Muscle of back (tissue), 11 donors: ENCODE results near the gene SPAG9. TPM values are rescaled to one million over a fixed set of nuclear protein-coding genes. Genes with fewer than 3 reads are reported as not detected.

Experiments used
- DNase-seq, 3 donors: peaks; one replicate each; pipeline versions ENCODE4 v3.0.0 to v3.0.0-alpha.2; 2013
- polyA plus RNA-seq, 10 donors: library from polyadenylated mRNA; unstranded; fragments of 120-200 nt; gene quantifications; one replicate each; pipeline ENCODE4 v1.2.1, GENCODE V29; 2013; ENCODE audit not compliant: insufficient read length in 10 of 10

Gene SPAG9
- polyA plus RNA-seq, 10 donors = 62.0 to 97.6 (median 73.8) TPM

DNA sequence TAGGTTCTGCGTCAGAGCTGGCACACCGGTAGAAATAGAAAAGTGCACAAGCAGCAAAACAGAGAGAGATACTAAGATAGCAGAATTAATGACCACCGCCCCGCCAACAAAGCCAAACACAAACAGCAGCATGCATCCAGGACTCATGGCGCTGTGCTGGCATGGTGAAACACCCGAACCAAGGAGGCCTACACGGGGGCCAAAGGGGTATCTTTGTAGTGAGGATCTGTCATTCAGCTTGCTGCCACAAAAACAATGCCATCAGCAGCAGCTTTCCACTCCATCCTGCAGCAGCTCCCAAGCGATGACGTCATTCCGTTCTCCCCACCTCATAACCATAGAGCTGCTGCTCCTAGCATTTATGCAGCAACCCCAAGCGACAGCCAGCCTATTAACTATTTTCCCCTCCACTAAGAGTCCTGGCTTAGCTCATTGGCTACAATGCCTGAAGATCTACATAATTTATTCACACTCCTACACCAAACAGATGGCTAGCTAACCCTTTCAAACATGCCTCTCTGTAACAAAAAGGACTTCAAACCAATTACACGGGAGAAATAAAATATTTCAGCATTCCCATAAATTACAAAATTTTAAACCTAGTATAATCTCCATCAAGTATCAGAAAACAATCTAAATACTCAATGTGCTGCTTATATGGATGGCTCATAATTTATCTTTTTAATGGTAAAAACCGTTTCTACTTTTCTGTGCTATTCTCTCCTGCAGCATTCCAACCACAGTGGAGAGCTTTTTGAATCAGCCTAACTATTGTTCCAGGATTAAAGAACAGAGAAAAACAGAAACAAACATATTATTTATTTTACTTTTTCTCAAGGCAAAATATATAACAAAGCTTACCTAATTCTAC, 73.9 kb downstream of the SPAG9 start:
- DNase-seq = peak; percentile 89 to 95 (median 91)

DNA sequence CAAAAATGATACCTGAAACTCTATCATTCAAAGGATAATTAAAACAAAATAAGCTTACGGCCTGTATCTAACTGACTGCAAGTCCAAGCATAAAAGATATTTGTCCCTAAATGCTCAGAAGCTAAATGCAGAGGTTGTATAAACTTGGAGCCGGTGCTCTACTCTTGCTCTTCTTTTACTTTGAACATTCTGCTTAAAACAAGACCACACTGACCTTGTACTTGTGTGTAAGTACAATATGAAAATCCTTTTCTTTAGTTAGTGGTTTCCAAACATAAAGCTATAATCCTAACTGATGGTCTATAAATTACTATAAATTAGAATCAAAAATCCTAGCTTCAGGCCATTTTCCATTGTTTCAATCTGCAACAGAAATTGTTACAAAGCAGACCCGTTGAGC, 74.6 kb downstream of the SPAG9 start:
- peak in 1 of 3 donors; percentile 23 for DNase-seq

DNA sequence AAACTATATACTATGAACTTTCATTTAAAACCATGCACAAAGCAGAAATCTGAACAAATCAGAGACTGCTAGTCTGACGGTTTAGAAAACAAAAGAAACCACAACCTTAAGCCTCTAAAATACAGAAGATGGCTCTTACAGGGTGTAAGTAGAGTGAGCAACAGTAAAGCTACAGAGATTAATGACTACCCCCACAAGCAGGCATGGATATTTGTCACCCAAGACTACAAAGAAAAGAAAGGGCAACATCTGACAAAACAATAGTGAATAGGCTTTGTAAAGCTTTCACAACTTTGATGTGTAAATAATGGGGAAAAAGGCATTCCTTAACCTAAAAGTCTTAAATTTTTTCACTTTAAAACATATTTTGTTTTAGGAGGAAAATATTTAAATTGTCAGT, 75.0 kb downstream of the SPAG9 start:
- DNase-seq = peak in 1 of 3 donors; percentile 44

DNA sequence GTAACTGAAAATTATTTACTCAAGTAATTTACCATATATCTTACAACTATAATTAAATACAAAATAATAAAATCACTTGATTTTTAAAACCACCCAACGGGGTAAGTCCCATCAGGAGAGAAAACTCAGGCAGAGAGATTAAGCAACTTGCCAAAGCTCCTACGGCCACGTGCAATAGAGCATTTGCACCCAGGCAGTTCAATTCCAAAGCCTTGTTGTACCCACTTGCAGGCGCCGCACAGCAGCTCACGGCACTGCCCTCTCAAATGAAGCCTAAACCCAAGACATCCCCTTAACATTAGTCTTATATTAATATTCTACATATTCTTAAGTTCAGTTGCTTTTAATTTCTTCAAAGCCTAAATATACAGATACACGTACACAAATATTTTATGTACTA, 75.7 kb downstream of the SPAG9 start:
- peak in 1 of 3 donors; percentile 22 for DNase-seq

DNA sequence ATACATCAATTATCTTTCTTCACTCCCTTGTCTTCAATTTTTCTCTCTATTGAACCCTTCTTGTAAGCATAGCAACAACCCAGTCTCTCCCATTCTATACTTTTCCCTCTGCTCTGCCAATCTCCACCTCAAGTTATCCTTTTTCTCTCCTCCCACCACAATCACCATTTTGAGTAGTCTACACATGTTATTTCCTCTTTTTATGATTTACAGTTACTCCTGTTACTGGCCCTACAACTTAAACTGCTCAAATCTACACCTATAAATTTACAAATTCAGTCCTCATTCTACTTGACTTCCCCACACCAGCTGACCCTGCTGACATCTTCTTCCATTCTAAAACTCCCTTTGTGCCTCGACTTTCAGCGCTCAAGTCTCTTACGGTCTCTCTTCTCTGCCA, 84.6 kb downstream of the SPAG9 start:
- peak in 1 of 3 donors; percentile 8 for DNase-seq

DNA sequence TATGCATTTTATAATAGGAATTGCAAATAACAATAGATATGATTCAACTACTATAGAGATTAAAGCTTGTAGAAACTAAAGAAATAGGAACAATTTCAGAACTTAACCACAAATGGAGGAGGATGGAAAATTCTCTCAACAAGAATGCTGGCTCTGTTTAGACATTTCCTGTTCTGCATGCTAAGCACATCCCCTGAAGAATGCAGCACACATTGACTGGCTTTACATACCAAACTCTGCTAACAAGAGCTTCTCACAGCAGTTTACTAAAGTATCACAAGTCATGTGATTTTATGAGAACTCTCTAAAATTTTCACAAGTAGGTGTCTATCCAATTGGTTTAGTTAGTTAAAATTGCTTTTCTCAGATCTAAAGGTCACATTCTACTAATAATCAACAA, 85.2 kb downstream of the SPAG9 start:
- DNase-seq = peak; percentile 46 to 74 (median 74)

DNA sequence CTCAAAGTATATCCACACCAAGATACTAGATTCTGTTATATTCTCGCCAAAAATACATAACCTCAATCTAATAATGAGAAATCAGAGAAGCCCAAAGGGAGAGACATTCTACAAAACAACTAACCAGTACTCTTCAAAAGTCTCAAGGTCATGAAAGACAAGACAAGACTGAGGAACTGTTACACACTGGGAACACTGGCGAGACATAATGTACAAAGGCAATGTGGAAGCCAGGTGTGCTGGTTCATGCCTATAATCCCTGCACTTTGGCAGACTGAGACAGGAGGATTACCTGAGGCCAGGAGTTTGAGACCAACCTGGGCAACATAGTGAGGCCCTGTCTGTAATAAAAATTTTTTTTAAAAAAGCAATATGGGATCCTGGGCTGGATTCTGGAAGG, 85.9 kb downstream of the SPAG9 start:
- no peak for DNase-seq

DNA sequence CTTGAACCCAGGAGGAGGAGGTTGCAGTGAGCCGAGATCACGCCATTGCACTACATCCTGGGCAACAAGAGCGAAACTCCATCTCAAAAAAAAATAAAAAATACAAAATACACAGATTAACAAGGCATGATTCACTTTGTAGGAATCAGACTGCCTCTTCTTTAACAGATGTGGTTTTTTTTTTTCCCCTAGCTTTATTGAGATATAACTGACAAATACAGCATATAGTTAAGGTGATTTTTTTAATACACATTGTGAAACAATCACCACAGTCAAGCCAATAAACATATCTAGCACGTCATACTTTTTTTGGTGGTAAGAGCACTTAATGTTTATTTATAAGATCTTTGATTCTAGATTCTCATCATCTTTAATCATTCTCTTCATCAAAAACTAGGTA, 87.8 kb downstream of the SPAG9 start:
- DNase-seq = no peak

DNA sequence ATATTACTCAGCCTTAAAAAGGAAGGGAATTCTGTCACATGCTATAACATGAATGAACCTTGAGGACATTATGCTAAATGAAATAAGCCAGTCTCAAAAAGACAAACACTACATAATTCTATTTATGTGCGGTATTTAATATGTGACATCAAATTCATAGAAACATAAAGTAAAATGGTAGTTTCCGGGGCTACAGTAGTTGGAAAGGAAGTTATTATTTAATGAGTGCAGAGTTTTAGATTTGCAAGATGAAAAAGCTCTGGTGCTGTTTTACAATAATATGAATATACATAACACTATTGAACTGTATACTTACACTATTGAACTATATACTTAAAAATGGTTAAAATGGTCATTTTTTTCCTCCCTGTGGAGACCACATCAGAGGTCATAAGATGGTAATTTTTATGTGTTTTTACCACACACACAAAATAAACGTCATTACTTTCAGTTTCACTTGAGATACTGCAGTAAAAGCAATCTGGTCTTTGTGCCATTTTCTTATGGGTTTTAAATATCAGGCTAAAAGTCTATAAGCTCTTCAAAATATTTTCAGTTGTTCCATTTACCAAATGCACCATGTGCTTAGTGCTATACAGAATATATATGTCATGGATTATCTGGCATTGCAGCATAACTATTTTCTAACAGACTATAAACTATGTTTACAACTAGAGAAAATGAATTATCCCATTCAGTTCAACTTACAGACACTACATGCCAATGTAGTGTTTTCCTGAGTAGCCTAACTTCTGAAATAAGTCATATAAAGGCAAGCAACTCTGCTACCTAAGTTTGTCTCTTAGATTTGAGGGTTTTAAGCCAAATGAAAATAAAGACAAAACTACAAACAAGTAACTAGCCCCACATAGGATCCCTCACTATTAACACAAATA, 90.9 kb downstream of the SPAG9 start:
- peak in 1 of 3 donors; percentile 43 for DNase-seq

DNA sequence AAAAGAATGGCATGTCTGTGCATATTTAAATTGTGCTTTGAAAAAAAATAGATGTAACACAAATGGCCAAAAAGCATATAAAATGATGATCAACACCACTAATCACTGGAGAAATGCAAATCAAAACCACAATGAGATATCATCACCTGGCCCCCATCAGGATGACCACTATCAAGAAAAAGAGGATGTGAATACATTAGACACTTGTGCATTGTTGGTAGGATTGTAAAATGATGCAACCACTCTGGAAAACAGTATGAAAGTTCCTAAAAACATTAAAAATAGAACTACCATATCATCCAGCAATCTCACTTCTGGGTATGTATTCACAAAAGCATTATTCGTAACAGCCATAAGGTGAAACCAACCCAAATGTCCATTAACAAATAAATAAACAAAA, 91.5 kb downstream of the SPAG9 start:
- DNase-seq = no peak

DNA sequence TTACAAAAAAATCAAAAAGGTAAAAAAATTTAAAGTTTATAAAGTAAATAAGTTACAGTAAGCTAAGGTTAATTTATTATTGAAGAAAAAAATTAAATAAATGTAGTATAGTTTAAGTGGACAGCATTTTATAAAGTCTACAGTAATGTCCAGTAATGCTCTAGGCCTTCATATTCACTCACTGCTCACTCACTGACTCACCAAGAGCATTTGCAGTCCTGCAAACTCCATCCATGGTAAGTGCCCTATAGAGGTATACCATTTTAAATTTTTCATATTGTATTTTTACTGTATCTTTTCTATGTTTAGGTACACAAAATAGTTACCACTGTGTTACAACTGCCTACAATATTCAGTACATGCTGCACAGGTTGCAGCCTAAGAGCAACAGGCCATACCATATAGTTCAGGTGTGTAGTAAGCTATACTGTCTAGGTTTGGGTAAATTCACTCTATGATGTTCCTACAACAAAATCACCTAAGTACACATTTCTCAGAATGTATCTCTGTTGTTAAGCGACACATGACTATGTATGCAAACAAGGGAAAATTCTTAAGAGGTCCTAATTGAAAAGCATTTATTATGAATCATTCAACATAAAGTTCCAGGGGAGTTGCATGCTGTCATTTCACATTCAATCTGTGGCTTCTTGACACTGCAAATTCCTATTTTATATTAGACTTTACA, 92.3 kb downstream of the SPAG9 start:
- DNase-seq = no peak

DNA sequence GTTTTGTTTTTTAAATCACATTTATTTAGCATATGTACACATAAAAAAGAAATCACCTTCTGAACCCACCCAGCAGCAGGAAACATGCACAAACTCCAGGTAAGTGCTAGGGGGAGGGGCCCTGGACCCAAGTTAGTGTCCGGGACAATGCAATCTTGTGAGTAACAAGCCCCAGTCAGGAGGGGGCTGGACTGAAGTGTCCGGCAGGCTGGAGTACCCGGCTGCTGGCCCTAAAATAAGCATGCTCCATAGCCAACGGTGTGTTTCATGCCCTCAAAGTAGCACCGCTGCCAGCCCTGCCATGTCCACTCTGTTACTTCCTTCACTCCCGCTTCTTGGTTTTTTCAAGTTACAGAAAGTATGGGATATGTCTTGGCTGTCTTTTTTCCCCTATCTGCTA, 102.1 kb downstream of the SPAG9 start:
- no peak for DNase-seq

DNA sequence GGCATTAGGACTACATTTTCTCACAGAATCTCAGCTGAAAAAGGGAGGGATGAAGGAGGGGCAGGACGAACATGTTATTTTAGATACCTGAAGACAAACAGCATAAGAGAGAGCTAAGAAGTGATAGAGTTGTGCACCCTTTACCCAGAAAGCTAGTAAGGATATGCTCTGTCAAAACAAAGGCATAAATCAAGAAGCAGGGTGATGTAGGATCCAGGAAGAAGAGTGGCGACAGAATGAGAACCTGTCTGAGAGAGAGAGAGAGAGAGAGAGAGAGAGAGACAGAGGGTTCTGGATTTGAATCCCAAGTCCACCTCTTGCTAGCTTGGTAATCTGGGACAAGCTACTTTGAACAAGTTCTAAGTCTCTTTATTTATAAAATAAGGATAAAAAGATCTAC, 103.4 kb downstream of the SPAG9 start:
- no peak for DNase-seq

DNA sequence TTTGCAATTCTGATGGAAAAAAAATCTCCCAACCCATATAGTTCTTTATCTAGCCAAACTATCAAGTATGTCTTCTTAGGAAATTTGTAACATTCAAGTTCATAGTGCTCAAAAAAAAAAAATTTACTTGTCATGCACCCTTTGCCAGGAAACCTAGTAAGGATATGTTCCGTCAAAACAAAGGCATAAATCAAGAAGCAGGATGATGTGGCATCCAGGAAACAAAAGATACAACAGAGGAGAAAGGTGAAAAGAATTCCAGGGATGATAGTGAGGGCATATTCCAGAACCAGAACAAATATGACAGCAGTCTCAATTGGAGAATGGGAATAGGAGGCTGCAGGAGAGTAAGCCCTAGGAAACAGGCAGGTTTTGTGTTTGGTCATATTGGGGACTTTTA, 104.6 kb downstream of the SPAG9 start:
- DNase-seq = no peak

DNA sequence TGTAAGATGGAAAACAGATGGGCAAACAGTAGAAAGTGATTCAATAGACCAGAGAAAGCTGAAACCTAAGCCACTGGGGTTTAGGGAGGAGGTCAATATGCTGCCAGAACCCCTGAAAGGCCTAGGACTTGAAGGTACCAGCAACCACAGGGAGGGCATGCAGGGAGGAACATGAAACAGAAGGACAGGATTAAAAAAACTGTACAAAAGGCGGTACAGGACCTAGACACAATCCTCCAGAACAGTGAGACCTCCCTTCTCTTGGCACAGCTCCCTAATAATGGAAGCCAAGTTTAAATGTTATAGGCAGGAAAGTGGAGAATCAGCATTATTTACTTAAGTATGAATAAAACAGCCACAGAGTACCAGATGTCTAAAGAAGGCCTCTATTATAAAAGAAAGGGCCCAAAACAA, 105.5 kb downstream of the SPAG9 start:
- DNase-seq = peak; percentile 61 to 91 (median 80)

DNA sequence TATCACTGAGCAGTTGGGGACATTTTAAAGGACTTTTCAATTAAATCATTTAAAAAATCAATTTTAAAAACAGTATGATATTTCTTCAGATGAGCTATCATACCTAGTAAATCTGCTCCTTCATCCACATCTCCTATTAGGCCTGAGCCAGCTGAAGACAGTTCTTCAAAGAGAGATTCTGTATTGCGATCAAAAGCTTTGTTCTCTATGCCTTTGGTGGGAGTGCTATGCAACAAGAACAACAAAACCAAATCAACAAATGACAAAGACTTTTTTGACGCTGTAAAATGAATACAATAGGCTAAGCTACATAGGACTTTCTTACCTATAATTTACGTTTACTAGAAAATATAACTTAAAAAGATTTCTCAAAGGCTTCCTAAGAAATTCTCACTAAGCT, 106.5 kb downstream of the SPAG9 start:
- no peak for DNase-seq

DNA sequence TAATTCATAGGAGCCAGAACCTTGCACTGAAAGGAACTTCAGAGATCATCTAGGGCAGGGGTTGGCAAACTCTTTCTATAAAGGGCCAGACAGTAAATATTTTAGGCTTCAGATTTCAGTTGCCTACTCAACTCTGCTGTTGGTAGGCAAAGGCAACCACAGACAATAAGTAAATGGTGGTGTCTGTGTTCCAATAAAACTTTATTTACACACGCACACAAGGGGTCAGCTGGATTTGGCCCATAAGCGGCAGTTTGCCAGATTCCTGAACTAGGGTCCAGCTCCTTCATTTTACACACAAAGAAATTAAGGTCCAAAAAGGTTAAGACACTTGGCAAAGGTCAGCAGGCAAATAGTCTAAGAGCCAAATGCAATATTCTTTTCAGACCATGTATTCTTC, 107.3 kb downstream of the SPAG9 start:
- no peak for DNase-seq

DNA sequence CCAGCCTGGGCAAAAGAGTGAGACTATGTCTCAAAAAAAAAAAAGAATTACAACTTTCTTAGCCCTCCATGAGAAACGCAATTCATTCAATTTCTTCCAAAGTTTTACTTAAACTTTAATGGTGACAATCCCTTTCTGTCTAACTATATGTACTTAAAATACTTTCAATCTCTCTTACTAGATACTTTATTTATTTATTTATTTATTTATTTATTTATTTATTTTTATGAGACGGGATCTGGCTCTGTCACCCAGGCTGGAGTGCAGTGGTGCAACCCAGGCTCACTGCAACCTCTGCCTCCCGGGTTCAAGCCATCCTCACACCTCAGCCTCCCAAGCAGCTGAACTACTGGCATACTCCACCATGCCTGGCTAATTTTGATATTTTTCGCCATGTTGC, 108.1 kb downstream of the SPAG9 start:
- DNase-seq = no peak

DNA sequence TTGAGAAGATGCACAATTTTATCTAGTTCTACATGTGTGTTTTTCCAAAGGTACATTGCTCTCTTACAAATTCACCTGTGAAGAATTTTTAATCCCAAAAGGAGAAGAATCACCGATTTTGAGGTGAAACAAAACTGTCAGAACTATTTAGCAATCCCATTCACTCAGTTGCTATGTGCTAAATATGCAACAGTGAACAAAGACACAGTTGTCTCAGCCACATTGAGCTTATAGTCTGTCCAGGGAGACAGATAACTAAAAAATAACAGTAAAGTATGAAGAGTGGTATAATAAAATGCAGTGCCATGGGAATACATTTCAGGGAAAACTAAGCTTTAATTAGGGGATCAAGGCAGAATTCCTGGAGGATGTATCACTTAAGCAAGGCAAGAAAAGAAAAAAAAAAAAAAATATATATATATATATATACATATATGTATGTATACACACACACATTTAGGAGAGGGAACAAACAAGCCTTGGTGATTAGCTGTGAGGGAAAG, 110.4 kb downstream of the SPAG9 start:
- DNase-seq = no peak

DNA sequence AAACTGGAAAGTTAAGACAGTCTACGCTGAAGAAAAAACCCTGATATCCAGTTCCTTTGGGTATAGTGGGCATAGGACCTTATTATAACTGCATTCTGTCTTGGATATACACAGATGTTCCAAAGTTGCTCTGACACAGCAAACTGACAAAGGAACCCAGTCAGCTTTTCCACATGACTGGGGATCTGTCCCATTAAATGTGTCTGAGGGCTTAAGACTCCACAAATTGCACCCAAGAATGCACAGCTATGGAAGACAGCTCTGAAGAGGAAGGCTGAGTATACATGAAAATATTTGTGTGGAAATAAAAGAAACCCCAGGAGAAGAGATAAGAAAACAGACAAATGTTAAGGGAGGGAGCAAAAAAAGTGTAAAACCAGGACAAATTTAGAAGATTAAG, 114.1 kb downstream of the SPAG9 start:
- DNase-seq = no peak

DNA sequence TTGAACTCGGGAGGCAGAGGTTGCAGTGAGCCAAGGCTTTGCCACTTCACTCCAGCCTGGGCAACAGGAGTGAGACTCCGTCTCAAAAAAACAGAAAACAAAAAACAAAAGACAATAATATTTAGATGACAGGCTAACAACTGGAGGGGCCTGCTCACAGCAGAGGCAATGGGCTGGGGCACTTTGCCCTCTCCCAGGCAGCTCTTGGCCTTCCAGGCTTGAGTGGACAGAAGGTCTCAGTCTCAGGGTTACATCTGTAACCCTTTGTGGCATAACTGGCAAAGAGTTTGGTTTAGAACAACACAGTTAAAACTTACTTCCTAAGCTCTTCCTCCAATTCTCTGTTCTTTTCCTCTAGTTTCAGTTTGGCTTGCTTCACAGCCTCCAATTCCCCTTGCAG, 114.9 kb downstream of the SPAG9 start:
- DNase-seq = no peak

DNA sequence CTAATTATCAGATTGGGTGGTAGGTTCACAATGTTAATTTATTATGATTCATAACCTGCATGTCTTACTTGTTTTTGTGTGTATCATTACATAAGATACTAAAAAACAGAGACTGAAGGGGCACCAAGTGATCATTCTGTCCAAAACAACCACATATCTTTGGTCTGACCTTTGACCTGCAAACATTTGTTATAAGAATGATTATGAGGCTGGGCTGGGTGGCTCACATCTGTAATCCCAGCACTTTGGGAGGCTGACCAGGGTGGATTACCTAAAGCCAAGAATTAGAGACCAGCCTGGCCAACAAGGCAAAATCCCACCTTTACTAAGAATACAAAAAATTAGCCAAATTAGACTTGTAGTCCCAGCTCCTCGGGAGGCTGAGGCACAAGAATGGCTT, 116.4 kb downstream of the SPAG9 start:
- no peak for DNase-seq
